HepG2 (cell line): ENCODE data around the gene SESN3. TPM values are rescaled to one million over a fixed set of nuclear protein-coding genes. Genes with fewer than 3 reads are reported as not detected.

ENCODE experiments used
- ATAC-seq: fragments of 200-7000 bp; cut with Tn5 transposase; 3 replicates; pipeline ENCODE4 v1.9.1; 2020; ENCODE audit warnings: mild to moderate bottlenecking, moderate library complexity
- BruUV-seq: library from RNA; stranded (reverse); fragments of 400-500 nt; replicated peaks from 2 replicates; lab custom pipeline; 2021; lab: Mats Ljungman, UMichigan
- CTCF ChIA-PET: fragments of 300-600 bp; formaldehyde crosslinking; extraction: SDS; loops from one replicate; lab custom pipeline; 2021; ENCODE audit warnings: low total read pairs, inconsistent platforms, low intra/inter-chr PET ratio; lab: Yijun Ruan, JAX
- POLR2A ChIA-PET: fragments of 350-600 bp; sonication (Branson Sonifier 250); formaldehyde crosslinking; loops from one replicate; lab custom pipeline; 2020; ENCODE audit warnings: antibody characterized with exemption, inconsistent platforms; lab: Yijun Ruan, JAX
- DNase-seq: peaks from one replicate; pipeline ENCODE4 v3.0.0-alpha.2; 2015; ENCODE audit warnings: low spot score
- FAIRE-seq: peaks from 3 replicates; lab custom pipeline; 2011; peaks lifted over from hg19 to GRCh38; lab: Jason Lieb, UNC
- H2AFZ ChIP-seq: one replicate; pipeline ENCODE4 v1.6.1; 2011; ENCODE audit warnings: low read length, inconsistent platforms
- H3K27ac ChIP-seq: fragments of 300-600 bp; 3 replicates; pipeline ENCODE4 v1.8.0; 2011; ENCODE audit warnings: mixed run types, mild to moderate bottlenecking, mixed read lengths, low read length, inconsistent platforms; ENCODE audit not compliant: insufficient read depth; ENCODE audit errors: extremely low read length
- H3K27me3 ChIP-seq, 2 experiments: fragments of 200-600 bp in 1 of 2; 2 replicates in 1 of 2; 3 replicates in 1 of 2; pipeline versions ENCODE4 v1.6.0 to v1.8.0; 2011; ENCODE audit warnings: low read length in 2 of 2, mild to moderate bottlenecking in 2 of 2, moderate library complexity in 2 of 2, inconsistent platforms in 1 of 2; ENCODE audit not compliant: insufficient read depth in 2 of 2, control insufficient read depth in 1 of 2
- H3K36me3 ChIP-seq, 2 experiments: fragments of 200-600 bp in 1 of 2; replicated peaks in 1 of 2; 2 replicates in 1 of 2; 3 replicates in 1 of 2; pipeline versions ENCODE4 v1.5.1 to v1.8.0; 2011; ENCODE audit warnings: low read length in 2 of 2, inconsistent platforms in 1 of 2; ENCODE audit not compliant: insufficient read depth in 2 of 2, control insufficient read depth in 1 of 2
- H3K4me1 ChIP-seq: 2 replicates; pipeline ENCODE4 v1.5.1; 2012; ENCODE audit warnings: low read length, inconsistent platforms; ENCODE audit not compliant: insufficient read depth
- H3K4me2 ChIP-seq: 2 replicates; pipeline ENCODE4 v1.6.0; 2011; ENCODE audit warnings: low read depth, low read length, inconsistent platforms
- H3K4me3 ChIP-seq, 3 experiments: fragments of 200-600 bp in 1 of 3; sonication (generic), shearing (Covaris generic) in 1 of 3; replicated peaks in 1 of 3; 2 replicates each; pipeline ENCODE4 v1.5.1; 2011 to 2016; ENCODE audit warnings: low read length in 3 of 3, inconsistent platforms in 2 of 3, low read depth in 2 of 3, mild to moderate bottlenecking in 2 of 3, control low read depth in 1 of 3, mixed read lengths in 1 of 3; ENCODE audit not compliant: insufficient read depth in 1 of 3
- H3K79me2 ChIP-seq: one replicate; pipeline ENCODE4 v1.6.1; 2011; ENCODE audit warnings: low read length, inconsistent platforms; ENCODE audit not compliant: insufficient read depth
- H3K9ac ChIP-seq: 2 replicates; pipeline ENCODE4 v1.6.0; 2011; ENCODE audit warnings: mild to moderate bottlenecking, low read depth, low read length, inconsistent platforms; ENCODE audit not compliant: insufficient read depth
- H3K9me3 ChIP-seq: 2 replicates; pipeline ENCODE4 v1.5.1; 2012; ENCODE audit warnings: mild to moderate bottlenecking, low read length
- H4K20me1 ChIP-seq: 2 replicates; pipeline ENCODE4 v1.6.0; 2011; ENCODE audit warnings: inconsistent platforms, mild to moderate bottlenecking, low read length, moderate library complexity; ENCODE audit not compliant: insufficient read depth
- FLYWCH1 ChIP-seq: sonication (generic); formaldehyde crosslinking; IDR thresholded peaks from 2 replicates; pipeline ENCODE4 v1.8.1; 2023; ENCODE audit warnings: mild to moderate bottlenecking, missing genetic modification reagents
- NFE2 ChIP-seq: sonication (generic); formaldehyde crosslinking; IDR thresholded peaks from 2 replicates; pipeline ENCODE4 v1.4.0; 2020; ENCODE audit warnings: missing genetic modification reagents
- NFYC ChIP-seq: IDR thresholded peaks from 2 replicates; pipeline ENCODE4 v1.6.1; 2016; ENCODE audit warnings: missing genetic modification reagents, missing compliant biosample characterization
- SETDB1 ChIP-seq: sonication (generic); formaldehyde crosslinking; IDR thresholded peaks from 2 replicates; pipeline ENCODE4 v1.5.1; 2020; ENCODE audit warnings: missing genetic modification reagents, mild to moderate bottlenecking, borderline replicate concordance
- ZFP36L2 ChIP-seq: sonication (generic); formaldehyde crosslinking; IDR thresholded peaks from 2 replicates; pipeline ENCODE4 v1.4.0; 2020; ENCODE audit warnings: missing genetic modification reagents
- ZNF263 ChIP-seq: sonication (generic); formaldehyde crosslinking; IDR thresholded peaks from 2 replicates; pipeline ENCODE4 v1.4.0; 2020; ENCODE audit warnings: missing genetic modification reagents
- ZNF564 ChIP-seq: sonication (generic); formaldehyde crosslinking; IDR thresholded peaks from 2 replicates; pipeline ENCODE4 v1.8.1; 2023; ENCODE audit warnings: mild to moderate bottlenecking, missing genetic modification reagents
- ZNF570 ChIP-seq: sonication (generic); formaldehyde crosslinking; IDR thresholded peaks from 2 replicates; pipeline ENCODE4 v1.4.0; 2020; ENCODE audit warnings: mild to moderate bottlenecking, missing genetic modification reagents, borderline replicate concordance
- WGBS: methylation state at CpG from one replicate; pipeline ENCODE4 v1.1.6; 2017; ENCODE audit warnings: low lambda C conversion rate; 5-methylcytosine and 5-hydroxymethylcytosine counted together
- in situ Hi-C: cut with HindIII; loops from 2 replicates; pipeline ENCODE4 v1.10.0; 2017; ENCODE audit warnings: low pct_unique_long_range_greater_than_20kb; ENCODE audit not compliant: extremely low pct_ligation_motif_present
- intact Hi-C: fragments of 100-400 bp; cut with micrococcal nuclease; formaldehyde crosslinking; loops from one replicate; pipeline ENCODE4 v1.10.0; 2022; ENCODE audit not compliant: unreplicated experiment
- polyA plus RNA-seq, 8 experiments: library from polyadenylated mRNA; depleted of rRNA in 3 of 8; stranded (reverse) in 7 of 8; unstranded in 1 of 8; fragments of >200 nt; fragmentation: Illumina TruSeq in 4 of 8; extraction: Trizol in 4 of 8; gene quantifications; 2 replicates each; pipeline versions ENCODE4 v1.2.1 to v1.2.3, GENCODE V29; 2011 to 2016; ENCODE audit warnings: low read depth in 4 of 8, missing spikeins in 1 of 8, mixed read lengths in 1 of 8; ENCODE audit not compliant: insufficient read depth in 1 of 8
- total RNA-seq, 5 experiments: library from RNA; depleted of rRNA; stranded (reverse); fragments of >200 nt; fragmentation: Illumina TruSeq; extraction: Trizol; gene quantifications; 2 replicates each; pipeline ENCODE4 v1.2.3, GENCODE V29; 2016; ENCODE audit warnings: low read depth in 1 of 5
- TF ChIP-seq, protein P1 (sequence below): sonication (generic); formaldehyde crosslinking; IDR thresholded peaks from 2 replicates; pipeline ENCODE4 v1.5.0; 2020; ENCODE audit warnings: missing genetic modification reagents
- TF ChIP-seq, protein P2 (sequence below): IDR thresholded peaks from 2 replicates; pipeline ENCODE4 v1.6.1; 2016; ENCODE audit warnings: low read depth, missing genetic modification reagents, missing compliant biosample characterization
- TF ChIP-seq, protein P3 (sequence below): sonication (generic); formaldehyde crosslinking; IDR thresholded peaks from 2 replicates; pipeline ENCODE4 v1.5.0; 2020; ENCODE audit warnings: missing genetic modification reagents
- TF ChIP-seq, protein P4 (sequence below): sonication (generic); formaldehyde crosslinking; conservative IDR thresholded peaks from 2 replicates; pipeline ENCODE4 v1.4.0; 2020; ENCODE audit warnings: missing genetic modification reagents

Gene SESN3
- total and polyA plus RNA-seq, 2 of the 13 experiments (the other 11 are each of a cell fraction or from before 2014, with no cell fraction given): 0.53 to 0.86 TPM

DNA sequence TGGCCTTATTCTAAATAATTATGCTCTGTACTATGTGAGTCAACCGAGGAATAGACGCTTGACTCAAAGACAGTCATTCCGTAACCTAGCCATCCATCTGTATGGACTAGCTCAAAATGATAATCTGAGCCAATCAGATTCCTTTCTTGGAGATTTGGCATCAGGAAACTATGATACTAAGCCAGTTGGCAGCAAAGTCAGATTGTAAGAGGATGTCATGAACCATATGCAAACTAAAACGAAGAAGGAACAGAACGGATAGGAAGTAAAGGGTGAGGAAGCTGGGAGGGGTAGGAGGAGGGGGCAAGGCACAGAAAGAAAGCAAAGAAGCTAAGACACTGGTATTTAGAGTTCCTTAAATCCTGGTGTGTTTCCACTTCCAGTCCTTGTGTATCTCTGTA is 10.7 kb upstream of the SESN3 start:
- Histone ChIP-seq H4K20me1 (no peaks in the 10 kb centered on the region), H3K27me3 (no peaks in the 10 kb centered on the region), H3K9ac (no peak overlapping the region), H3K27ac (no peak overlapping the region), H2AFZ (no peak overlapping the region), H3K4me1 (no peaks in the 10 kb centered on the region), H3K4me3 (no peak overlapping the region), H3K4me2 (no peak overlapping the region), H3K36me3 (no peaks in the 10 kb centered on the region), H3K9me3 (no peaks in the 10 kb centered on the region), H3K79me2 (no peaks in the 10 kb centered on the region)
- in situ Hi-C loops (loop anchor here (25.0 kb wide), 1 partner anchor 154 kb away; the partner anchor contains the start of gene ENDOD1), intact Hi-C loops (no loop called here)
- no TSS peak for BruUV-seq
- ChIA-PET POLR2A (no interaction called here), CTCF (no interaction called here)
- TF ChIP-seq ZNF564: no peak
- TF ChIP-seq, protein P1, sequence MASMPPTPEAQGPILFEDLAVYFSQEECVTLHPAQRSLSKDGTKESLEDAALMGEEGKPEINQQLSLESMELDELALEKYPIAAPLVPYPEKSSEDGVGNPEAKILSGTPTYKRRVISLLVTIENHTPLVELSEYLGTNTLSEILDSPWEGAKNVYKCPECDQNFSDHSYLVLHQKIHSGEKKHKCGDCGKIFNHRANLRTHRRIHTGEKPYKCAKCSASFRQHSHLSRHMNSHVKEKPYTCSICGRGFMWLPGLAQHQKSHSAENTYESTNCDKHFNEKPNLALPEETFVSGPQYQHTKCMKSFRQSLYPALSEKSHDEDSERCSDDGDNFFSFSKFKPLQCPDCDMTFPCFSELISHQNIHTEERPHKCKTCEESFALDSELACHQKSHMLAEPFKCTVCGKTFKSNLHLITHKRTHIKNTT (CRISPR knock-in tag): no peak
- TF ChIP-seq, protein P2, sequence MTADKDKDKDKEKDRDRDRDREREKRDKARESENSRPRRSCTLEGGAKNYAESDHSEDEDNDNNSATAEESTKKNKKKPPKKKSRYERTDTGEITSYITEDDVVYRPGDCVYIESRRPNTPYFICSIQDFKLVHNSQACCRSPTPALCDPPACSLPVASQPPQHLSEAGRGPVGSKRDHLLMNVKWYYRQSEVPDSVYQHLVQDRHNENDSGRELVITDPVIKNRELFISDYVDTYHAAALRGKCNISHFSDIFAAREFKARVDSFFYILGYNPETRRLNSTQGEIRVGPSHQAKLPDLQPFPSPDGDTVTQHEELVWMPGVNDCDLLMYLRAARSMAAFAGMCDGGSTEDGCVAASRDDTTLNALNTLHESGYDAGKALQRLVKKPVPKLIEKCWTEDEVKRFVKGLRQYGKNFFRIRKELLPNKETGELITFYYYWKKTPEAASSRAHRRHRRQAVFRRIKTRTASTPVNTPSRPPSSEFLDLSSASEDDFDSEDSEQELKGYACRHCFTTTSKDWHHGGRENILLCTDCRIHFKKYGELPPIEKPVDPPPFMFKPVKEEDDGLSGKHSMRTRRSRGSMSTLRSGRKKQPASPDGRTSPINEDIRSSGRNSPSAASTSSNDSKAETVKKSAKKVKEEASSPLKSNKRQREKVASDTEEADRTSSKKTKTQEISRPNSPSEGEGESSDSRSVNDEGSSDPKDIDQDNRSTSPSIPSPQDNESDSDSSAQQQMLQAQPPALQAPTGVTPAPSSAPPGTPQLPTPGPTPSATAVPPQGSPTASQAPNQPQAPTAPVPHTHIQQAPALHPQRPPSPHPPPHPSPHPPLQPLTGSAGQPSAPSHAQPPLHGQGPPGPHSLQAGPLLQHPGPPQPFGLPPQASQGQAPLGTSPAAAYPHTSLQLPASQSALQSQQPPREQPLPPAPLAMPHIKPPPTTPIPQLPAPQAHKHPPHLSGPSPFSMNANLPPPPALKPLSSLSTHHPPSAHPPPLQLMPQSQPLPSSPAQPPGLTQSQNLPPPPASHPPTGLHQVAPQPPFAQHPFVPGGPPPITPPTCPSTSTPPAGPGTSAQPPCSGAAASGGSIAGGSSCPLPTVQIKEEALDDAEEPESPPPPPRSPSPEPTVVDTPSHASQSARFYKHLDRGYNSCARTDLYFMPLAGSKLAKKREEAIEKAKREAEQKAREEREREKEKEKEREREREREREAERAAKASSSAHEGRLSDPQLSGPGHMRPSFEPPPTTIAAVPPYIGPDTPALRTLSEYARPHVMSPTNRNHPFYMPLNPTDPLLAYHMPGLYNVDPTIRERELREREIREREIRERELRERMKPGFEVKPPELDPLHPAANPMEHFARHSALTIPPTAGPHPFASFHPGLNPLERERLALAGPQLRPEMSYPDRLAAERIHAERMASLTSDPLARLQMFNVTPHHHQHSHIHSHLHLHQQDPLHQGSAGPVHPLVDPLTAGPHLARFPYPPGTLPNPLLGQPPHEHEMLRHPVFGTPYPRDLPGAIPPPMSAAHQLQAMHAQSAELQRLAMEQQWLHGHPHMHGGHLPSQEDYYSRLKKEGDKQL (CRISPR knock-in tag): no peak
- TF ChIP-seq SETDB1: no peak
- TF ChIP-seq ZFP36L2: no peak
- TF ChIP-seq ZNF263 (CRISPR knock-in tag): no peak
- TF ChIP-seq, protein P3, sequence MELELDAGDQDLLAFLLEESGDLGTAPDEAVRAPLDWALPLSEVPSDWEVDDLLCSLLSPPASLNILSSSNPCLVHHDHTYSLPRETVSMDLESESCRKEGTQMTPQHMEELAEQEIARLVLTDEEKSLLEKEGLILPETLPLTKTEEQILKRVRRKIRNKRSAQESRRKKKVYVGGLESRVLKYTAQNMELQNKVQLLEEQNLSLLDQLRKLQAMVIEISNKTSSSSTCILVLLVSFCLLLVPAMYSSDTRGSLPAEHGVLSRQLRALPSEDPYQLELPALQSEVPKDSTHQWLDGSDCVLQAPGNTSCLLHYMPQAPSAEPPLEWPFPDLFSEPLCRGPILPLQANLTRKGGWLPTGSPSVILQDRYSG (CRISPR knock-in tag): no peak
- no peak for TF ChIP-seq FLYWCH1 (CRISPR knock-in tag)
- TF ChIP-seq ZNF570 (CRISPR knock-in tag): no peak
- no peak for TF ChIP-seq NFE2 (CRISPR knock-in tag)
- TF ChIP-seq NFYC (CRISPR knock-in tag): no peak
- TF ChIP-seq, protein P4, sequence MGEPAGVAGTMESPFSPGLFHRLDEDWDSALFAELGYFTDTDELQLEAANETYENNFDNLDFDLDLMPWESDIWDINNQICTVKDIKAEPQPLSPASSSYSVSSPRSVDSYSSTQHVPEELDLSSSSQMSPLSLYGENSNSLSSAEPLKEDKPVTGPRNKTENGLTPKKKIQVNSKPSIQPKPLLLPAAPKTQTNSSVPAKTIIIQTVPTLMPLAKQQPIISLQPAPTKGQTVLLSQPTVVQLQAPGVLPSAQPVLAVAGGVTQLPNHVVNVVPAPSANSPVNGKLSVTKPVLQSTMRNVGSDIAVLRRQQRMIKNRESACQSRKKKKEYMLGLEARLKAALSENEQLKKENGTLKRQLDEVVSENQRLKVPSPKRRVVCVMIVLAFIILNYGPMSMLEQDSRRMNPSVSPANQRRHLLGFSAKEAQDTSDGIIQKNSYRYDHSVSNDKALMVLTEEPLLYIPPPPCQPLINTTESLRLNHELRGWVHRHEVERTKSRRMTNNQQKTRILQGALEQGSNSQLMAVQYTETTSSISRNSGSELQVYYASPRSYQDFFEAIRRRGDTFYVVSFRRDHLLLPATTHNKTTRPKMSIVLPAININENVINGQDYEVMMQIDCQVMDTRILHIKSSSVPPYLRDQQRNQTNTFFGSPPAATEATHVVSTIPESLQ (CRISPR knock-in tag): no peak
- no peak for FAIRE-seq
- DNase-seq: no peak
- no peak for ATAC-seq
- WGBS: 59% methylated on average over 5 of the region's 5 CpGs
